H1 (cell line): ENCODE measurements around the gene ERAS. TPM values are rescaled to one million over a fixed set of nuclear protein-coding genes. Genes with fewer than 3 reads are reported as not detected.

Experiments
- CTCF ChIA-PET: fragments of 300-600 bp; sonication (Branson Sonifier 250); formaldehyde crosslinking; loops from one replicate; lab custom pipeline; 2021; ENCODE audit not compliant: partially characterized antibody; lab: Charles Lee
- POLR2A ChIA-PET: fragments of 300-600 bp; sonication (Branson Sonifier 250); formaldehyde crosslinking; loops from one replicate; lab custom pipeline; 2021; ENCODE audit warnings: inconsistent platforms; ENCODE audit not compliant: partially characterized antibody; lab: Charles Lee
- DNase-seq, 2 experiments: peaks; one replicate each; pipeline versions ENCODE4 v3.0.0 to v3.0.0-alpha.2; 2010 to 2022; ENCODE audit warnings: low spot score in 2 of 2, low read depth in 1 of 2, mixed read lengths in 1 of 2
- FAIRE-seq: peaks from 2 replicates; lab custom pipeline; 2011; peaks lifted over from hg19 to GRCh38; lab: Jason Lieb, UNC
- H2AFZ ChIP-seq: 2 replicates; pipeline ENCODE4 v1.8.1; 2012; ENCODE audit warnings: low read length, inconsistent platforms
- H2AK5ac ChIP-seq: 2 replicates; pipeline ENCODE4 v1.6.1; 2013; ENCODE audit warnings: low read depth, low read length
- H2BK120ac ChIP-seq: replicated peaks from 2 replicates; pipeline ENCODE3; 2013; ENCODE audit warnings: low read depth, low read length, inconsistent platforms
- H2BK12ac ChIP-seq: 2 replicates; pipeline ENCODE4 v1.6.1; 2013; ENCODE audit warnings: low read depth, low read length
- H2BK15ac ChIP-seq: 2 replicates; pipeline ENCODE4 v1.6.1; 2013; ENCODE audit warnings: low read length
- H2BK20ac ChIP-seq: 2 replicates; pipeline ENCODE4 v1.6.1; 2013; ENCODE audit warnings: low read length
- H2BK5ac ChIP-seq: 2 replicates; pipeline ENCODE4 v1.6.1; 2013; ENCODE audit warnings: low read depth, low read length
- H3K14ac ChIP-seq: 2 replicates; pipeline ENCODE4 v1.6.1; 2013; ENCODE audit warnings: inconsistent platforms; ENCODE audit not compliant: insufficient read length
- H3K18ac ChIP-seq: 2 replicates; pipeline ENCODE4 v1.6.1; 2013; ENCODE audit warnings: low read length; ENCODE audit errors: extremely low read depth
- H3K23ac ChIP-seq: 2 replicates; pipeline ENCODE4 v1.6.1; 2013; ENCODE audit warnings: inconsistent platforms; ENCODE audit not compliant: insufficient read length
- H3K23me2 ChIP-seq: 2 replicates; pipeline ENCODE4 v1.6.1; 2013; ENCODE audit warnings: low read depth, low read length
- H3K27ac ChIP-seq: 2 replicates; pipeline ENCODE4 v1.6.1; 2011; ENCODE audit warnings: low read depth, low read length, inconsistent platforms
- H3K27me3 ChIP-seq, 4 experiments: replicated peaks in 1 of 4; 1 replicate in 1 of 4; 2 replicates in 3 of 4; pipeline versions ENCODE4 v1.6.1 to v1.8.1; 2011 to 2013; ENCODE audit warnings: low read length in 3 of 4, mild to moderate bottlenecking in 3 of 4, inconsistent platforms in 2 of 4, mixed read lengths in 2 of 4, moderate library complexity in 1 of 4; ENCODE audit not compliant: control insufficient read depth in 3 of 4, insufficient read depth in 3 of 4; ENCODE audit errors: extremely low read depth in 1 of 4
- H3K36me3 ChIP-seq, 4 experiments: 2 replicates each; pipeline versions ENCODE4 v1.6.1 to v1.8.1; 2011 to 2013; ENCODE audit warnings: mild to moderate bottlenecking in 4 of 4, low read length in 3 of 4, moderate library complexity in 2 of 4, control low read depth in 1 of 4, inconsistent platforms in 1 of 4; ENCODE audit not compliant: insufficient read depth in 4 of 4, control insufficient read depth in 2 of 4
- H3K4ac ChIP-seq: replicated peaks from 2 replicates; pipeline ENCODE3; 2013; ENCODE audit warnings: low read length, low read depth, mixed read lengths, inconsistent platforms; ENCODE audit not compliant: insufficient read length
- H3K4me1 ChIP-seq, 4 experiments: replicated peaks in 1 of 4; 1 replicate in 1 of 4; 2 replicates in 3 of 4; pipeline versions ENCODE4 v1.6.1 to v1.8.1; 2011 to 2013; ENCODE audit warnings: low read length in 3 of 4, inconsistent platforms in 2 of 4, mixed read lengths in 1 of 4; ENCODE audit not compliant: insufficient read depth in 4 of 4, control insufficient read depth in 3 of 4
- H3K4me2 ChIP-seq, 2 experiments: 2 replicates each; pipeline versions ENCODE4 v1.6.1 to v1.8.1; 2011 to 2013; ENCODE audit warnings: low read depth in 2 of 2, low read length in 2 of 2, control low read depth in 1 of 2, inconsistent platforms in 1 of 2, mild to moderate bottlenecking in 1 of 2; ENCODE audit not compliant: insufficient read depth in 1 of 2
- H3K4me3 ChIP-seq, 4 experiments: fragments of 200-600, 300-600 bp in 1 of 4; sonication (generic), shearing (Covaris generic), sonication (Bioruptor Twin) in 1 of 4; 2 replicates each; pipeline versions ENCODE4 v1.5.1 to v1.8.1; 2011 to 2016; ENCODE audit warnings: low read length in 4 of 4, low read depth in 3 of 4, control low read depth in 2 of 4, inconsistent platforms in 2 of 4, mild to moderate bottlenecking in 2 of 4, mixed read lengths in 1 of 4, moderate library complexity in 1 of 4; ENCODE audit not compliant: insufficient read depth in 2 of 4; ENCODE audit errors: extremely low read depth in 1 of 4
- H3K56ac ChIP-seq: replicated peaks from 2 replicates; pipeline ENCODE3; 2013; ENCODE audit warnings: low read depth, mild to moderate bottlenecking, mixed read lengths, low read length, inconsistent platforms; ENCODE audit not compliant: insufficient read length
- H3K79me1 ChIP-seq: 2 replicates; pipeline ENCODE4 v1.6.1; 2013; ENCODE audit warnings: low read depth, low read length, control low read depth
- H3K79me2 ChIP-seq, 2 experiments: 2 replicates each; pipeline versions ENCODE4 v1.6.1 to v1.8.1; 2012 to 2013; ENCODE audit warnings: low read length in 2 of 2, mild to moderate bottlenecking in 2 of 2, inconsistent platforms in 1 of 2; ENCODE audit not compliant: insufficient read depth in 2 of 2, control insufficient read depth in 1 of 2
- H3K9ac ChIP-seq, 4 experiments: replicated peaks in 1 of 4; 1 replicate in 1 of 4; 2 replicates in 3 of 4; pipeline versions ENCODE4 v1.6.1 to v1.8.1; 2011 to 2013; ENCODE audit warnings: low read depth in 3 of 4, low read length in 3 of 4, control low read depth in 2 of 4, mild to moderate bottlenecking in 2 of 4, moderate library complexity in 2 of 4, inconsistent platforms in 1 of 4; ENCODE audit errors: extremely low read depth in 1 of 4
- H3K9me3 ChIP-seq, 2 experiments: 2 replicates each; pipeline versions ENCODE4 v1.6.1 to v1.8.1; 2012 to 2013; ENCODE audit warnings: mild to moderate bottlenecking in 2 of 2, moderate library complexity in 2 of 2, control low read depth in 1 of 2, inconsistent platforms in 1 of 2, low read depth in 1 of 2, low read length in 1 of 2, mixed read lengths in 1 of 2; ENCODE audit not compliant: insufficient read depth in 2 of 2
- H4K20me1 ChIP-seq, 2 experiments: replicated peaks in 1 of 2; 2 replicates each; pipeline versions ENCODE3 to v1.8.1; 2011 to 2013; ENCODE audit warnings: inconsistent platforms in 2 of 2, low read length in 2 of 2, mild to moderate bottlenecking in 1 of 2; ENCODE audit not compliant: insufficient read depth in 2 of 2, control insufficient read depth in 1 of 2
- H4K5ac ChIP-seq: 2 replicates; pipeline ENCODE4 v1.6.1; 2013; ENCODE audit warnings: low read length, low read depth, mixed read lengths, inconsistent platforms; ENCODE audit not compliant: insufficient read length
- H4K8ac ChIP-seq: 2 replicates; pipeline ENCODE4 v1.8.0; 2013; ENCODE audit warnings: mild to moderate bottlenecking, moderate library complexity, low read length, inconsistent platforms; ENCODE audit not compliant: insufficient read depth; ENCODE audit errors: extremely low read depth
- H4K91ac ChIP-seq: replicated peaks from 2 replicates; pipeline ENCODE3; 2013; ENCODE audit warnings: low read length, mixed read lengths, inconsistent platforms; ENCODE audit not compliant: insufficient read length
- CBX5 ChIP-seq: fragments of 300-800, 300-1000 bp; sonication (generic); IDR thresholded peaks from 2 replicates; pipeline ENCODE4 v1.7.1; 2016; ENCODE audit warnings: antibody characterized with exemption, low read length, low read depth
- CEBPB ChIP-seq: IDR thresholded peaks from 2 replicates; pipeline ENCODE4 v1.6.1; 2012; ENCODE audit warnings: low read depth, low read length
- EGR1 ChIP-seq: IDR thresholded peaks from 2 replicates; pipeline ENCODE4 v1.6.1; 2011; ENCODE audit warnings: low read depth, low read length, borderline replicate concordance
- HDAC6 ChIP-seq: IDR thresholded peaks from one replicate; pipeline ENCODE4 v1.7.1; 2012; ENCODE audit warnings: low read depth, mild to moderate bottlenecking, inconsistent platforms, low read length, moderate library complexity
- POU5F1 ChIP-seq: IDR thresholded peaks from 2 replicates; pipeline ENCODE4 v1.6.1; 2011; ENCODE audit warnings: low read depth, mild to moderate bottlenecking, low read length, moderate library complexity
- RAD21 ChIP-seq, 2 experiments: IDR thresholded peaks in 1 of 2; conservative IDR thresholded peaks in 1 of 2; 2 replicates each; pipeline ENCODE4 v1.6.1; 2011; ENCODE audit warnings: low read depth in 2 of 2, low read length in 2 of 2, improper control_type of control experiment in 1 of 2, inconsistent platforms in 1 of 2, mild to moderate bottlenecking in 1 of 2, moderate library complexity in 1 of 2
- RBBP5 ChIP-seq: IDR thresholded peaks from 2 replicates; pipeline ENCODE4 v1.7.1; 2012; ENCODE audit warnings: low read depth, mild to moderate bottlenecking, inconsistent platforms, low read length, moderate library complexity, borderline replicate concordance
- SAP30 ChIP-seq: fragments of 300-600 bp; sonication (generic); IDR thresholded peaks from 2 replicates; pipeline ENCODE4 v1.7.1; 2012; ENCODE audit warnings: low read length, moderate library complexity, mild to moderate bottlenecking, inconsistent platforms; ENCODE audit not compliant: insufficient read depth, insufficient replicate concordance
- SP2 ChIP-seq: IDR thresholded peaks from 2 replicates; pipeline ENCODE4 v1.6.1; 2012; ENCODE audit warnings: mild to moderate bottlenecking, low read length, inconsistent platforms
- TAF7 ChIP-seq: optimal IDR thresholded peaks from 2 replicates; pipeline ENCODE3; 2011; ENCODE audit warnings: low read depth, mild to moderate bottlenecking, inconsistent platforms, low read length, moderate library complexity, borderline replicate concordance
- WGBS, 2 experiments: shearing (Covaris generic) in 1 of 2; methylation state at CpG; one replicate each; pipeline versions ENCODE4 v1.1.6 to v1.1.7; 2013 to 2015; ENCODE audit warnings: low lambda C conversion rate in 2 of 2, mixed read lengths in 2 of 2, inconsistent platforms in 1 of 2, low coverage in 1 of 2, missing lambda C conversion rate in 1 of 2; ENCODE audit not compliant: insufficient replicate concordance in 2 of 2, insufficient coverage in 1 of 2, insufficient read length in 1 of 2; ENCODE audit errors: extremely low coverage in 1 of 2, missing lambda C conversion rate in 1 of 2; 5-methylcytosine and 5-hydroxymethylcytosine counted together
- polyA plus RNA-seq, 7 experiments: library from polyadenylated mRNA; depleted of rRNA in 3 of 7; stranded (reverse) in 5 of 7; unstranded in 2 of 7; fragments of >200 nt in 5 of 7; fragments of 200-250 nt in 2 of 7; gene quantifications; 1 replicate in 5 of 7; 2 replicates in 1 of 7; 4 replicates in 1 of 7; pipeline versions ENCODE4 v1.2.1 to v1.2.3, GENCODE V29; 2011 to 2013; ENCODE audit warnings: missing spikeins in 2 of 7, mixed read lengths in 2 of 7
- total RNA-seq: library from RNA; stranded (reverse); fragmentation: NEBNext Ultra II Directional; extraction: Animal tissue kit (Norgen Biotek cat#: 25700); gene quantifications from 2 replicates; pipeline ENCODE4 v1.2.1, GENCODE V29; 2021
- TF ChIP-seq, protein P1 (sequence below): IDR thresholded peaks from 2 replicates; pipeline ENCODE4 v1.6.1; 2011; ENCODE audit warnings: low read depth, mild to moderate bottlenecking, low read length; ENCODE audit not compliant: insufficient read depth

Gene ERAS
- total and polyA plus RNA-seq, 2 of the 8 experiments (the other 6 are each of a cell fraction or from before 2014, with no cell fraction given): 0.70 TPM; not detected in 1

DNA sequence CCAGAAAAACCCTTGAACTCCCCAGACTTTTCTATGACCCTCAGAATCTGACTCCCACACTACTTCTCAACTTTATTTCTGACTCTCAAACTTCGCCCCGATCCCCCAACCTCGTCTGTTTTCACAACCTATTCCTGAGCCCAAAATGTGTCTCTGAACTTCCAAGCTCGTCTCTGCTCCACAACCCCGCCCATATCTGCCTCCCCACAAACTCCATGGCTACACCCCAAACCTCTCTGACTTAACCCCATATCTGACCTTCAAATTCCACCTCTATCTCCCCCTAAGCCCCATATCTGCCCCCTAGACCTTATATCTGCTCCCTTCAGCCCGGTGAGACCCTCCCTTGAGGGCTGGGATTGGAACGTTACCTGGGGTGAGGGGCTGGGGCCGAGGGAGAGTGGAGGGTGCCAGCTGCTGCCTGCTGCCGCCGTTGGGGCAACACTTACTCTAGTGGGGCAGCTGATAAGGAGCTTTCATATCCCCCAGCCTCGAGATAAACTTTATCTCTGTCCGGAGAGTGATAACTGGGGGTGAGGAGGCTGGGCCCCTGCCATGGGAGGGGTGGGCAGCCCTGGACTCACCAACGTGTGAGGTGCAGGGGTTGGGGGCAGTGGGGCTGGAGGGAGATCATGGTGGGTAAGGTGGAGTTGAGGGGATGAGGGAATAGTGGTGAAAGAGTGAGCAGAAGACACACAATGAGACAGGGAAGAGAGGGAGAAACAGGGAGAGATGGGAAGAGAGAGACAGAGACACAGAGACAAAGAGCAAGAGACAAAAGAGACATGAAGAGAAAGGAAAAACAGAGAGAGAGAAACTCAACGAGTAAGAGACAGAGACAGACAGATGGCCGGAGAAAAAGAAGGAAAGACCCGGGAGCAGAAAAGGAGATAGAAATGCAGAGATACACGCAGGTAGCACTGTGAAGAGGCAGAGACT lies 38.5 kb upstream of the ERAS start:
- POLR2A ChIA-PET: no interaction called here
- Histone ChIP-seq H3K4ac (no peak overlapping the region), H3K79me2 (no peaks in the 10 kb centered on the region)
- TF ChIP-seq CEBPB (no peak), RAD21 (IDR thresholded peaks at IDR 0.05 in 1 of 2, conservative IDR thresholded peaks at IDR 0.05 in 1 of 2; ENCODE audit: low read depth in 2 of 2, low read length in 2 of 2) (no peak), EGR1 (no peak), RBBP5 (no peak), SAP30 (no peak), SP2 (no peak), CBX5 (no peak), TAF7 (no peak), HDAC6 (no peak), POU5F1 (no peak)
- TF ChIP-seq, protein P1, sequence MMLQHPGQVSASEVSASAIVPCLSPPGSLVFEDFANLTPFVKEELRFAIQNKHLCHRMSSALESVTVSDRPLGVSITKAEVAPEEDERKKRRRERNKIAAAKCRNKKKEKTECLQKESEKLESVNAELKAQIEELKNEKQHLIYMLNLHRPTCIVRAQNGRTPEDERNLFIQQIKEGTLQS: no peak

More for the DNA sequence above, 38.5 kb upstream of the ERAS start:
- Histone ChIP-seq H2AK5ac (no peak overlapping the region), H3K14ac (no peak overlapping the region), H3K36me3 (no peaks in the 10 kb centered on the region), H3K9ac (no peak overlapping the region), H3K27ac (no peak overlapping the region), H3K18ac (no peak overlapping the region), H2BK5ac (no peak overlapping the region), H3K23me2 (no peaks in the 10 kb centered on the region), H2BK120ac (no peak overlapping the region), H3K56ac (no peak overlapping the region), H3K79me1 (no peaks in the 10 kb centered on the region), H3K9me3 (no peaks in the 10 kb centered on the region), H3K23ac (no peak overlapping the region), H2BK12ac (no peak overlapping the region), H3K4me3 (no peak overlapping the region), H2BK20ac (no peak overlapping the region), H4K5ac (no peak overlapping the region), H3K27me3 (no peaks in the 10 kb centered on the region), H3K4me2 (no peak overlapping the region), H2BK15ac (no peak overlapping the region), H4K8ac (no peak overlapping the region), H4K20me1 (no peaks in the 10 kb centered on the region), H3K4me1 (no peaks in the 10 kb centered on the region), H2AFZ (no peak overlapping the region), H4K91ac (no peak overlapping the region)
- FAIRE-seq (no peak), DNase-seq (no peak)
- CTCF ChIA-PET: interaction anchor here (0.6 to 0.9 kb wide), 2 partner anchors 12 to 71 kb away, joined by 3 to 4 read pairs; no protein-coding TSS in a partner anchor
- WGBS, 2 experiments: 78 to 100% methylated on average over 3 to 9 of the region's 17 CpGs
